Small intestine (tissue), 7 donors: ENCODE measurements around the gene EFNA4. TPM values are rescaled to one million over a fixed set of nuclear protein-coding genes. Genes with fewer than 3 reads are reported as not detected.

Source experiments
- DNase-seq, 2 donors: peaks; one replicate each; pipeline versions ENCODE4 v3.0.0 to v3.0.0-alpha.2; 2013
- FAIRE-seq: peaks from 2 replicates; lab custom pipeline; 2012; peaks lifted over from hg19 to GRCh38; lab: Jason Lieb, UNC
- H3K27ac ChIP-seq, 3 donors: one replicate each; pipeline ENCODE4 v1.5.1; 2013; ENCODE audit warnings: low read length in 2 of 3, mild to moderate bottlenecking in 2 of 3, control low read depth in 1 of 3, inconsistent platforms in 1 of 3, low read depth in 1 of 3, moderate library complexity in 1 of 3
- H3K27me3 ChIP-seq, 3 donors: one replicate each; pipeline ENCODE4 v1.6.1; 2013; ENCODE audit warnings: low read length in 3 of 3, inconsistent platforms in 1 of 3; ENCODE audit not compliant: control insufficient read depth in 3 of 3, insufficient read depth in 3 of 3
- H3K36me3 ChIP-seq, 3 donors: one replicate each; pipeline ENCODE4 v1.6.1; 2013; ENCODE audit warnings: low read length in 3 of 3, inconsistent platforms in 1 of 3, low read depth in 1 of 3, mild to moderate bottlenecking in 1 of 3, moderate library complexity in 1 of 3; ENCODE audit not compliant: control insufficient read depth in 3 of 3, insufficient read depth in 2 of 3
- H3K4me1 ChIP-seq, 3 donors: one replicate each; pipeline ENCODE4 v1.6.1; 2013; ENCODE audit warnings: low read length in 2 of 3, inconsistent platforms in 1 of 3, low read depth in 1 of 3, mild to moderate bottlenecking in 1 of 3, moderate library complexity in 1 of 3; ENCODE audit not compliant: control insufficient read depth in 3 of 3, insufficient read depth in 2 of 3
- H3K4me3 ChIP-seq, 3 donors: one replicate each; pipeline ENCODE4 v1.5.1; 2013; ENCODE audit warnings: low read length in 3 of 3, control low read depth in 1 of 3, inconsistent platforms in 1 of 3, low read depth in 1 of 3, mild to moderate bottlenecking in 1 of 3, moderate library complexity in 1 of 3
- H3K9me3 ChIP-seq, 2 donors: one replicate each; pipeline ENCODE4 v1.6.1; 2013; ENCODE audit warnings: low read depth in 1 of 2, low read length in 1 of 2; ENCODE audit not compliant: control insufficient read depth in 2 of 2, insufficient read depth in 1 of 2
- WGBS, 3 donors: extraction: QIAGEN DNeasy Blood & Tissue Kit; methylation state at CpG; one replicate each; pipeline ENCODE4 v1.1.7; 2013; 5-methylcytosine and 5-hydroxymethylcytosine counted together
- polyA plus RNA-seq, 4 donors: library from polyadenylated mRNA; stranded (reverse) in 3 of 4; unstranded in 1 of 4; fragments of 200-250 nt in 3 of 4; fragments of 120-200 nt in 1 of 4; gene quantifications; one replicate each; pipeline versions ENCODE4 v1.2.1 to v1.2.3, GENCODE V29; 2013
- donor health status: healthy with polysubstance abuse.
- donor health status: control.
- donor health status: control.
- donor health status: Bipolar disorder and iron deficiency.
- donor health status: healthy.

The EFNA4 gene
- polyA plus RNA-seq, 4 donors = 16.8 to 41.3 (median 17.4) TPM

DNA sequence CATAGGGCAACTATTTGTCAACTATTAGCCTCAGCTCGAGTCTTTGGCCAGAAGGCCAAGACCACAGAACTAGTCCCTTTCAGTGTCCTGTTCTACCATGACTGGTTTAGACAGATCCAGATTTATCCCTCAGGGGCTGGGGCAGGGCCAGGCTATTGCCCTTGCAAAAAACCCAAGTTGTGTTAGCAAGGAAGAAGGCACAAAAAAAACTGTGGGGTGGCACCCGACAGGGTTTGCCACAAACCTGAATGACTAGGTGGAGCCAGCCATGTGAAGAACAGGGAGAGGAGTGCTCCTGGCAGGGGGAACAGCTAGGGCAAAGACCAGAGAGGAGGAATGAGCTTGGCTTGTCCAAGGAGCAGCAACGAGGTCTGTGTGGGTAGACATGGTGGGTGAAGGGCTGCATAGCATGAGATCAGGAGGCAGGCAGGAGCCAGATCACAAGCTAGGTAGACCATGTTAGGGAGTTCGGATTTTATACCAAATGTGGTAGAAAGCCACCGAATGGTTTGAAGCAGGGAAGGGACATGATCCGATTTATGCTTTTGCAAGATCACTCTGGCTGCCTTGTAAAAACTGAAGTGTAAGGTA is 25.6 kb upstream of the EFNA4 start:
- FAIRE-seq (no peak), DNase-seq (peak in 1 of 2 donors; percentile 63)
- 56 to 75% (median 59%) methylated on average over 6 of the region's 6 CpGs for WGBS, 3 donors
- no peaks in the 10 kb centered on the region for H3K36me3 ChIP-seq
- H3K4me1 ChIP-seq = peaks cover 0 to 16% (median 9%) of the 10 kb centered on the region in 3 donors
- H3K9me3 ChIP-seq = no peaks in the 10 kb centered on the region
- H3K27me3 ChIP-seq = no peaks in the 10 kb centered on the region
- H3K4me3 ChIP-seq = no peak overlapping the region
- peak overlapping the region in 1 of 3 donors; percentile 38 for H3K27ac ChIP-seq

DNA sequence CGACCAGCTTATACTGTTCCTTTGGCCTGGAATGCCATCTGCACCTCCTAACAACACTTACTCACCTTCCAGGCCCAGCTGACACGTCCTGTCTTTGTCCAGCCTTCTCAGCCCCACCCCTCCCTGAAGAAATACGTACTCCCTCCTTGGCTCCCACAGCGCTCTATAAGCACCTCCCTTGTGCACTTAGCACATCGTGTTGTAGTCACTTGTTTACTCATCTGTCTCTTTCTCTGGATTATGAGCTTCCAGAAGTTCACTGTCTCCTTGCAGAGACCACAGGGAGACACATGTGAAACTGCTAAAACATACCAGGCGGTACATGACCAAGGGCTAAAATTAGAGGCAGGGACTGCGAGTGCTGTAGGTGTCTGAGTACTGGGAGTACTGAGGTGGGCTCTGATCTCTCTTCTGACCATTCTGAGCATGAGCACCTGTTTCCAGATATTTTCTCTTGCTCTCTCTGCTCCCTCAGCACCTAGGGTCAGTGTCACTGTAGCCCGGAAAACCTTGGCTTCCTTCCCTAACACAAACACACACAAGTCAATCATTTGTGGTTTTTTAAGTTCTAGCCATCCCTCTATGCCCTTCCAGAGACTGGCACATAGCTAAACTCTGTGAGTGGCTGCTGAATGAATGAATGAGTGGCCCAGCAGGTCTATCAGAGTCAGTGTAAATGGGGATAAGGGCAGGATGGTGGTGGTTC is 24.8 kb upstream of the EFNA4 start:
- Histone ChIP-seq H3K9me3 (no peaks in the 10 kb centered on the region), H3K4me3 (no peak overlapping the region), H3K4me1 (peaks cover 0 to 24% (median 12%) of the 10 kb centered on the region in 3 donors), H3K36me3 (no peaks in the 10 kb centered on the region), H3K27me3 (no peaks in the 10 kb centered on the region), H3K27ac (peak overlapping the region in 2 of 3 donors; percentile 14 to 32)
- DNase-seq = peak; percentile 64 to 87
- FAIRE-seq = no peak
- WGBS, 3 donors = 34 to 35% (median 35%) methylated on average over 8 of the region's 8 CpGs

- peak overlapping the region in 1 of 3 donors; percentile 32 for H3K27ac ChIP-seq
Observed at GRCh38 chr1:155039308-155039669, 24.3 kb upstream of the EFNA4 start.

DNA sequence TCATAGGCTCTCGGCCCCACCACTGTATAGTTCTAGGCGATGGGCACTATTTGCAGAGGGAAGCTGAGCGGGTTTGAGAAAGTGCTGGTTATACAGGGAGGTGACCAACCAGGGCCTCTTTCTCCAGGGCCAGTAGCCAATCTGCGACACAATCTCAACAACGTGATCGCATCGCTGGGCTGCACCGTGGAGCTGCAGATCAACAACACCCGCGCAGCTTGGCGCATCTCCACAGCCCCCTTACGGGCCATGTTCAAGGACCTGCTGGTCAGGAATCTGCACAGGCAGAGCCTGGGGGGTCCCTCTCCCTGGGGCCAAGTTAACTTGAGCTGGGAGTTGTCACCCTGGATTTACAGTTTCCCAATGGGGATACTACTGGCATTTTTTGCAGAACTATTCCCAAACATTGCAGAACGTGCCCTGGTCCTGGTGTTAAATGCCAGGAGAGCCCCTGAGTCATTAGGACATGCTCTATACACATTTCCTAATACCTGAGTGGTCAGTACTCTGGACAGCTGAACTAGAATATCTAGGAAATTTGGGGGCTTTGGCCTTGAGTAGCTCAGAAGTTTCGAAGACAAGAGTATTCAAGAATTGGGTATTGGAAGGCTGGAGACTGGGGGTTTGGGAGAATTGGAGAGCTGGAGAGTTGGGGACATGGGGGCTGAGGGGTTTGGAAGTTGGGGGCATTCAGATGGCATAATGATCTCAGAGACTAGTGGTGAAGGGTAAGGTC is 23.0 kb upstream of the EFNA4 start:
- no peak overlapping the region for H3K4me3 ChIP-seq
- H3K9me3 ChIP-seq = no peaks in the 10 kb centered on the region
- FAIRE-seq (no peak), DNase-seq (no peak)
- H3K4me1 ChIP-seq = peaks cover 0 to 41% (median 15%) of the 10 kb centered on the region in 3 donors
- no peaks in the 10 kb centered on the region for H3K27me3 ChIP-seq
- WGBS, 3 donors = 90 to 96% (median 92%) methylated on average over 14 of the region's 14 CpGs
- H3K27ac ChIP-seq = no peak overlapping the region
- no peaks in the 10 kb centered on the region for H3K36me3 ChIP-seq

More at GRCh38 chr1:155039308-155039669, 24.3 kb upstream of the EFNA4 start:
- no peak for FAIRE-seq
- H3K36me3 ChIP-seq = no peaks in the 10 kb centered on the region
- H3K4me1 ChIP-seq = peaks cover 0 to 30% (median 12%) of the 10 kb centered on the region in 3 donors
- DNase-seq = no peak
- H3K9me3 ChIP-seq = no peaks in the 10 kb centered on the region
- H3K4me3 ChIP-seq = no peak overlapping the region
- H3K27me3 ChIP-seq = no peaks in the 10 kb centered on the region
- WGBS, 3 donors = 71 to 83% (median 73%) methylated on average over 4 of the region's 4 CpGs

DNA sequence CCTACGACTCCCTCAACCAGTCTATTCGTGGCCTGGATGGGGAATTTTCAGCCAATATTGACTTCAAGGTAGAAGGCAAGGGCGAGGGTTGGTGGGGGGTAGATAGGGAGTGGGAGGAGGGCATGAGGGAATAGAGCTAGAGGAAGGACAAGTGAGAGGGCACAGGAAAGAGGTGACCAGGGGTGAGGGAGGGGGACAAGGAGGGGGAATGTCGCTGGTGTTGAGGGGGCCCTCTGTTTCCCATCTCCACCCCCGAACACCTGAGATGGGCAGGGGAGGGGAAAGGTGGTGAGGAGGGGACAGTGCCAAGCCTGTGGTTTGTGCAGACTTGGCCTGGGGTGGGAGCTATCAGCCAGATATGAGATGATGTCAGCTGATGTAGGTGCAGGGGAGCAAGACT is 20.8 kb upstream of the EFNA4 start:
- no peak for DNase-seq
- Histone ChIP-seq H3K9me3 (no peaks in the 10 kb centered on the region), H3K4me1 (peaks cover 0 to 41% (median 13%) of the 10 kb centered on the region in 3 donors), H3K27me3 (no peaks in the 10 kb centered on the region), H3K27ac (peak overlapping the region; percentile 88 to 91 (median 88)), H3K36me3 (peaks cover 0 to 5% (median 0%) of the 10 kb centered on the region in 3 donors), H3K4me3 (no peak overlapping the region)
- no peak for FAIRE-seq
- WGBS, 3 donors = 78 to 80% (median 78%) methylated on average over 5 of the region's 5 CpGs

GRCh38 chr1:155043301-155043702 is 20.2 kb upstream of the EFNA4 start:
- 16 to 53% (median 33%) methylated on average over 12 of the region's 12 CpGs for WGBS, 3 donors
- no peak overlapping the region for H3K4me3 ChIP-seq
- no peaks in the 10 kb centered on the region for H3K9me3 ChIP-seq
- no peaks in the 10 kb centered on the region for H3K27me3 ChIP-seq
- peaks cover 0 to 5% (median 0%) of the 10 kb centered on the region in 3 donors for H3K36me3 ChIP-seq
- H3K4me1 ChIP-seq = peaks cover 0 to 37% (median 8%) of the 10 kb centered on the region in 3 donors
- DNase-seq = peak; percentile 71 to 80
- peak overlapping the region; percentile 88 to 91 (median 88) for H3K27ac ChIP-seq
- no peak for FAIRE-seq

- peaks cover 0 to 5% (median 0%) of the 10 kb centered on the region in 3 donors for H3K36me3 ChIP-seq
- peak; percentile 85 to 87 for DNase-seq
- peak overlapping the region; percentile 88 to 91 (median 88) for H3K27ac ChIP-seq
- no peak for FAIRE-seq
- 9 to 52% (median 43%) methylated on average over 3 of the region's 3 CpGs for WGBS, 3 donors
- H3K4me3 ChIP-seq = no peak overlapping the region
- peaks cover 0 to 35% (median 10%) of the 10 kb centered on the region in 3 donors for H3K4me1 ChIP-seq
- no peaks in the 10 kb centered on the region for H3K9me3 ChIP-seq
- no peaks in the 10 kb centered on the region for H3K27me3 ChIP-seq
Observed at GRCh38 chr1:155043793-155044192, 19.7 kb upstream of the EFNA4 start.

DNA sequence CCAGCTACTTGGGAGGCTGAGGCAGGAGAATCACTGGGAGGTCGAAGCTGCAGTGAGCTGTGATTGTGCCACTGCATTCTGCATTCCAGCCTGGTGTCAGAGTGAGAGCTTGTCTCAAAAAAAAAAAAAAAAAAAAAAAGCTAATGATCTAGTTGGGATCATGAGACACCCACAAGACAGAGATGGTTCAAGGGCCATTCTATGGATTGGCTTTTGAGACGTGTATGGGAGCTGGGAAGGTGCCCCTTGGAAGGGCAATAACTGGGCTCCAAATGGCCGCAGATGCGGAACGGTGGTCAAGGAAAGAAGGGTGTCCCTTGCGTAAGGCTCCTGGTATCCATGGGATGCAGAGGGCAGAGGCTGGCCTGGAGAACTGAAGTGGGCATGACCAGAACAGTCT is 19.2 kb upstream of the EFNA4 start:
- DNase-seq (peak in 1 of 2 donors; percentile 67), FAIRE-seq (no peak)
- Histone ChIP-seq H3K36me3 (peaks cover 0 to 5% (median 0%) of the 10 kb centered on the region in 3 donors), H3K27ac (peak overlapping the region; percentile 88 to 91 (median 88)), H3K9me3 (no peaks in the 10 kb centered on the region), H3K27me3 (no peaks in the 10 kb centered on the region), H3K4me3 (no peak overlapping the region), H3K4me1 (peaks cover 0 to 36% (median 8%) of the 10 kb centered on the region in 3 donors)
- 65 to 83% (median 67%) methylated on average over 6 of the region's 6 CpGs for WGBS, 3 donors
